Measurements from ENCODE around the gene ENGASE. TPM values are rescaled to one million over a fixed set of nuclear protein-coding genes. Genes with fewer than 3 reads are reported as not detected.

Gene ENGASE
- polyA plus RNA-seq, 1 of the 3 experiments (the other 2 are of a cell fraction), result 30.1 TPM

DNA sequence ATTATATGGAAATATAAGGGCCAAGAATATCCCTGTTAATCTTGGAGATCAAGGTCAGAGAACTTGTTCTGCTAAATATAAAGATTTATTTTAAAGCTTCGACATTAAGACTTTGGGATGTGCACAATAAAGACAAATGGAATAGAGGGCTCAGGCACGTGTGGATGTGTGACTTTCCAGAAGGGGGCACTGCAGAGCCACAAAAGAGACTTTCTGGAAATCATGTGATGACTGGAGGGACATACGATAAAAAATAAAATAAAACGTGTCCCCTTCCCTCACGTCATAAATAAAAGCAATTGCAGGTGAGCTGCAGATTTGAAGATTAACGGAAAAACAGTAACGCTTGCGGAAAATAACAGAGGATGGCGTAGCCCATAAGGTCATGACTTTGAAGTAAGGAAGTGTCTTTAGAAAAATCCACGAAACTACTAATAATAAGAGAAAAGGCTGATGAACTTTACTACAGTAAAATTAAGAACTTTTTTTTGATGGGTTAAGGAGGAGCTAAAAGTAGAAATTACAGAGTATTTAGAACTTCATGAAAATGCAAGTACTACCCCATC lies 9.4 kb upstream of the ENGASE start:
- TF ChIP-seq MXI1 (IDR thresholded peaks at IDR 0.05; ENCODE audit: low read depth, low read length), result no peak
- TF ChIP-seq ELF1 (IDR thresholded peaks at IDR 0.05), result no peak
- no peak for TF ChIP-seq GABPA (IDR thresholded peaks at IDR 0.05; ENCODE audit: low read depth)
- TF ChIP-seq SMC3 (IDR thresholded peaks at IDR 0.05; ENCODE audit: low read depth, low read length), result peak; percentile 35; the same call in 1 of the 2 replicates
- TF ChIP-seq, protein P1, sequence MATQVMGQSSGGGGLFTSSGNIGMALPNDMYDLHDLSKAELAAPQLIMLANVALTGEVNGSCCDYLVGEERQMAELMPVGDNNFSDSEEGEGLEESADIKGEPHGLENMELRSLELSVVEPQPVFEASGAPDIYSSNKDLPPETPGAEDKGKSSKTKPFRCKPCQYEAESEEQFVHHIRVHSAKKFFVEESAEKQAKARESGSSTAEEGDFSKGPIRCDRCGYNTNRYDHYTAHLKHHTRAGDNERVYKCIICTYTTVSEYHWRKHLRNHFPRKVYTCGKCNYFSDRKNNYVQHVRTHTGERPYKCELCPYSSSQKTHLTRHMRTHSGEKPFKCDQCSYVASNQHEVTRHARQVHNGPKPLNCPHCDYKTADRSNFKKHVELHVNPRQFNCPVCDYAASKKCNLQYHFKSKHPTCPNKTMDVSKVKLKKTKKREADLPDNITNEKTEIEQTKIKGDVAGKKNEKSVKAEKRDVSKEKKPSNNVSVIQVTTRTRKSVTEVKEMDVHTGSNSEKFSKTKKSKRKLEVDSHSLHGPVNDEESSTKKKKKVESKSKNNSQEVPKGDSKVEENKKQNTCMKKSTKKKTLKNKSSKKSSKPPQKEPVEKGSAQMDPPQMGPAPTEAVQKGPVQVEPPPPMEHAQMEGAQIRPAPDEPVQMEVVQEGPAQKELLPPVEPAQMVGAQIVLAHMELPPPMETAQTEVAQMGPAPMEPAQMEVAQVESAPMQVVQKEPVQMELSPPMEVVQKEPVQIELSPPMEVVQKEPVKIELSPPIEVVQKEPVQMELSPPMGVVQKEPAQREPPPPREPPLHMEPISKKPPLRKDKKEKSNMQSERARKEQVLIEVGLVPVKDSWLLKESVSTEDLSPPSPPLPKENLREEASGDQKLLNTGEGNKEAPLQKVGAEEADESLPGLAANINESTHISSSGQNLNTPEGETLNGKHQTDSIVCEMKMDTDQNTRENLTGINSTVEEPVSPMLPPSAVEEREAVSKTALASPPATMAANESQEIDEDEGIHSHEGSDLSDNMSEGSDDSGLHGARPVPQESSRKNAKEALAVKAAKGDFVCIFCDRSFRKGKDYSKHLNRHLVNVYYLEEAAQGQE (IDR thresholded peaks at IDR 0.05; ENCODE audit: low read depth, low read length), result no peak
- no peak for TF ChIP-seq MEF2A (IDR thresholded peaks at IDR 0.05; ENCODE audit: borderline replicate concordance, low read depth)
- TF ChIP-seq EP300 (IDR thresholded peaks at IDR 0.05; ENCODE audit: borderline replicate concordance in 1 of 2, low read depth in 1 of 2, low read length in 1 of 2), result no peak
- no peak for TF ChIP-seq RXRA (IDR thresholded peaks at IDR 0.05; ENCODE audit: borderline replicate concordance, low read depth)
- TF ChIP-seq FOSL2 (IDR thresholded peaks at IDR 0.05; ENCODE audit: borderline replicate concordance, low read depth), result no peak
- TF ChIP-seq, protein P2, sequence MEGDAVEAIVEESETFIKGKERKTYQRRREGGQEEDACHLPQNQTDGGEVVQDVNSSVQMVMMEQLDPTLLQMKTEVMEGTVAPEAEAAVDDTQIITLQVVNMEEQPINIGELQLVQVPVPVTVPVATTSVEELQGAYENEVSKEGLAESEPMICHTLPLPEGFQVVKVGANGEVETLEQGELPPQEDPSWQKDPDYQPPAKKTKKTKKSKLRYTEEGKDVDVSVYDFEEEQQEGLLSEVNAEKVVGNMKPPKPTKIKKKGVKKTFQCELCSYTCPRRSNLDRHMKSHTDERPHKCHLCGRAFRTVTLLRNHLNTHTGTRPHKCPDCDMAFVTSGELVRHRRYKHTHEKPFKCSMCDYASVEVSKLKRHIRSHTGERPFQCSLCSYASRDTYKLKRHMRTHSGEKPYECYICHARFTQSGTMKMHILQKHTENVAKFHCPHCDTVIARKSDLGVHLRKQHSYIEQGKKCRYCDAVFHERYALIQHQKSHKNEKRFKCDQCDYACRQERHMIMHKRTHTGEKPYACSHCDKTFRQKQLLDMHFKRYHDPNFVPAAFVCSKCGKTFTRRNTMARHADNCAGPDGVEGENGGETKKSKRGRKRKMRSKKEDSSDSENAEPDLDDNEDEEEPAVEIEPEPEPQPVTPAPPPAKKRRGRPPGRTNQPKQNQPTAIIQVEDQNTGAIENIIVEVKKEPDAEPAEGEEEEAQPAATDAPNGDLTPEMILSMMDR (IDR thresholded peaks at IDR 0.05), result peak; percentile 68
- no peak for TF ChIP-seq TAF1 (IDR thresholded peaks at IDR 0.05; ENCODE audit: borderline replicate concordance, low read depth, low read length)
- no peak for TF ChIP-seq NFIC (IDR thresholded peaks at IDR 0.05; ENCODE audit: borderline replicate concordance)
- TF ChIP-seq GATA2 (CRISPR knock-in tag; IDR thresholded peaks at IDR 0.05), result no peak
- TF ChIP-seq USF1 (IDR thresholded peaks at IDR 0.05; ENCODE audit: borderline replicate concordance, low read depth), result no peak; the same call in 1 of the 2 replicates
- no peak for TF ChIP-seq EZH2phosphoT487 (IDR thresholded peaks at IDR 0.05; ENCODE audit: borderline replicate concordance, low read depth)
- no peak for TF ChIP-seq TEAD4 (IDR thresholded peaks at IDR 0.05; ENCODE audit: borderline replicate concordance, insufficient read depth)
- peak; percentile 48; the same call in 1 of the 2 replicates for TF ChIP-seq MAX (IDR thresholded peaks at IDR 0.05; ENCODE audit: low read depth)
- peak; percentile 65 for TF ChIP-seq RAD21 (IDR thresholded peaks at IDR 0.05; ENCODE audit: low read length)
- TF ChIP-seq, protein P3, sequence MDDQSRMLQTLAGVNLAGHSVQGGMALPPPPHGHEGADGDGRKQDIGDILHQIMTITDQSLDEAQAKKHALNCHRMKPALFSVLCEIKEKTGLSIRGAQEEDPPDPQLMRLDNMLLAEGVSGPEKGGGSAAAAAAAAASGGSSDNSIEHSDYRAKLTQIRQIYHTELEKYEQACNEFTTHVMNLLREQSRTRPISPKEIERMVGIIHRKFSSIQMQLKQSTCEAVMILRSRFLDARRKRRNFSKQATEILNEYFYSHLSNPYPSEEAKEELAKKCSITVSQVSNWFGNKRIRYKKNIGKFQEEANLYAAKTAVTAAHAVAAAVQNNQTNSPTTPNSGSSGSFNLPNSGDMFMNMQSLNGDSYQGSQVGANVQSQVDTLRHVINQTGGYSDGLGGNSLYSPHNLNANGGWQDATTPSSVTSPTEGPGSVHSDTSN (IDR thresholded peaks at IDR 0.05), result no peak
- H3K4me3 ChIP-seq (ENCODE audit: low read depth in 2 of 2, low read length in 1 of 2), result no peak overlapping the region
- H3K4me2 ChIP-seq, result no peak overlapping the region
- H3F3A ChIP-seq (replicated peaks; ENCODE audit: insufficient read depth), result no peaks in the 10 kb centered on the region
- no peaks in the 10 kb centered on the region for H4K20me1 ChIP-seq (ENCODE audit: insufficient read depth)
- WGBS (ENCODE audit: low lambda C conversion rate), result 63% methylated on average over 10 of the region's 10 CpGs
- no peaks in the 10 kb centered on the region; the same call in 1 of the 2 replicates for H3K27me3 ChIP-seq (ENCODE audit: insufficient read depth)
- no peaks in the 10 kb centered on the region for H3K79me2 ChIP-seq (ENCODE audit: insufficient read depth)
- no peaks in the 10 kb centered on the region for H3K4me1 ChIP-seq (ENCODE audit: control insufficient read depth in 1 of 2, insufficient read depth in 2 of 2, low read depth in 1 of 2, low read length in 1 of 2)
- POLR2A ChIA-PET, result interaction anchor here (1.4 kb wide), 1 partner anchor 9 kb away, joined by 3 read pairs; the partner anchor contains the start of gene ENGASE
- no peaks in the 10 kb centered on the region for H3K36me3 ChIP-seq (replicated peaks in 1 of 2; ENCODE audit: control insufficient read depth in 1 of 2, insufficient read depth in 2 of 2, low read length in 1 of 2)
- no peak overlapping the region for H2AFZ ChIP-seq (ENCODE audit: low read depth)
- H3K9ac ChIP-seq, result no peak overlapping the region
- H3K9me2 ChIP-seq, result no peaks in the 10 kb centered on the region
- CTCF ChIA-PET, result interaction anchor here (0.5 to 25.7 kb wide), 20 partner anchors 10 to 941 kb away, joined by 3 to 529 read pairs (median 6); partner anchors contain the start of gene ENGASE
- no peak overlapping the region for H3K27ac ChIP-seq (ENCODE audit: low read depth in 2 of 2, low read length in 1 of 2)
- DNase-seq, result no peak
- no peaks in the 10 kb centered on the region for H3K9me3 ChIP-seq
